IPS-NIHi7 (cell line): Measurements from ENCODE around the gene UNK.
A peak's percentile ranks its signal among the peaks of the same experiment; 100 is the strongest.

Experiments
- DNase-seq: peaks from one replicate; pipeline ENCODE4 v3.0.0; 2012; ENCODE audit warnings: mixed read lengths; ENCODE audit errors: extremely low spot score

The UNK gene

DNA sequence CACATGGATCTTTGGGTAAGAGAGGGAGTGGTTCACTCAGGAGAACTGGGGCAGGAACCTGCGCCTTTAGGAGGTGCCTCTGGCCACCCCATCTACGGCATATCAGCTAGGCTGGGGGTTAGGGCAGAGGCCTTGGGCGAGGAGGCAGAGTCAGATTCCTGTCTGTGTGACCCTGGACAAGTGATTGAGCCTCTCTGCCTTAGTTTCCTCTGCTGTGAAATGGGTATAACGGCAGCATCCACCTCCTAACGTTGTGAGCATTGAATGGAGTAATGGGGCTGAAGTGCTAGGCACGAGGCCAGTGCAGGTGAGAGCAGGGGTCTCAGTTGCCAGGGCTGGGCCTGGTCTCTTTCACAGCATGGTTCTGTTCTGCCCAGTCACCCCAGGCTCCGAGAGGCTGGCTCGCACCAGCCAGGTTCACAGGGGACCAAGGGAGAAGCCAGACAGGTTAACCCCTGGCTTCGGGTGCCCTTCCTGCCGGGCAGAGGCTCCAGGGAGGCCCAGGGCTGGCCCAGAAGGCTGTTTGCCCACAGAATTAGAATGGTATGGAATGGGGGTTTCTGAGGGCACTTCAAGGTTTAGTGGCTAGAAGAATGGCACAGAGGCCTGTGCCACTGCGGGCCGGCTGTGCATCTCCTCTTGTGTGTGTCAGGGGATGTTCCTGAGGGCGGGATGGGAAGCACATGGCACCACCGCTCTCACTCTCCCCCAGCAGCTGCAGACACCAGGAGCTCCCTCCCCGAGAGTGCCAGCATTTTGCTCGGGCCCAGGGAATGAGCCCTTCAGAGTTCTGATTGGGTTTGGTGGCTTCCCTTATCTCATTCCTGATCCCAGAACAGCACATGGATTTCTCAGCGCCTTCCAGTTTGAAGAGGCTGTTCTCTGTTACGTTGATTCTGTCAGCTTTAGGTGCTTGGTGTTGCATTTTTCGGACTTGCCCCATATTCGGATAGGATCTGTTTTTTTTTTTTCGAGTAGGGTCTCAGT lies 35.8 kb downstream of the UNK start:
- no peak for DNase-seq

DNA sequence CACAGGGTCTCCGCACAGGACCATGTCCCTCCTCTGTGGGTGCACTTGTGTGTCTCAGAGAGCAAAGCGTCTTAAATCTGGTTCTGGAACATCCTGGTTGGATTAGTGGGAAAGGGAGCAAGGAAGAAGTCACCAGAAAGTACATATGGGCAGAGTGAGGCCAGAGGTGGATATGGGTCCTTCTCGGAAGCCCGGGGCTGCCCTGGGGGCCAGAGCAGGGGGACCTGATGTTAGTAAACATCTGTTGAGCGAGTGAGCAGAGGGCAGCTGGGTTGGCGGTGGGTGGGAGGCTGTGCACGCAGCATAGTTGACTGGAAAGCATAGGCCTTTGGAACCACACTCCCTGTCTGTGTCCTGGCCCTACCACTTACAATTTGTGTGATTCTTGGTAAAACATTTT lies 36.9 kb downstream of the UNK start:
- DNase-seq, result no peak

DNA sequence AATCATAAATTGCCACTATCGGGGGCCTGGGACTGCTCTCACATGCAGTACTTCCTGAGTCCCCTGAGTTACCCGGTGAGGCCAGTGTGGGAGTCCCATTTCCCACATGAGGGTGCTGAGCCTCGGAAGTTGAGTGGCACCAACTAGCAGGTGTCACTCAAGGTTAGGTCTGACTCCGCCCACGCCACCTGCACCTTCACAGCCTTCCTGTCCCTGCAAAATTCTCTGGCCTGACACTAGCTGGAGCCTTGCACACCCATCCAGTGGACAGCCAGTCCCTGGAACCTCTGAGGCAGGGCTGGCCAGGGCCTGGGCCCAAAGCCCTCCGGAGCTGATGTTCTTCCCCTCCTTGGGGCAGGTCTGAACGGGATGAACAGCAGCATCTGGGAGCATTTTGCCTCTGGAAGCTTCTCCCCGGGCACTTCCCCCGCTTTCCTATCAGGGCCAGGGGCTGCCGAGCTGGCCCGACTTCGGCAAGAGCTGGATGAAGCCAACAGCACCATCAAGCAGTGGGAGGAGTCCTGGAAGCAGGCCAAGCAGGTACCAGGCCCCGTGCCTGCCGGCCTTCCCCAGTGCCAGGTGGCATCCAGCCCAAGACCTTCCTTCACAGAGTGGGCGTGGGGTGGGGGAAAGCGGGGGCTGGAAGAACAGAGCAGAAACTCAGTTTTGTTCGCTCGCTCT lies 37.7 kb downstream of the UNK start:
- DNase-seq, result no peak

DNA sequence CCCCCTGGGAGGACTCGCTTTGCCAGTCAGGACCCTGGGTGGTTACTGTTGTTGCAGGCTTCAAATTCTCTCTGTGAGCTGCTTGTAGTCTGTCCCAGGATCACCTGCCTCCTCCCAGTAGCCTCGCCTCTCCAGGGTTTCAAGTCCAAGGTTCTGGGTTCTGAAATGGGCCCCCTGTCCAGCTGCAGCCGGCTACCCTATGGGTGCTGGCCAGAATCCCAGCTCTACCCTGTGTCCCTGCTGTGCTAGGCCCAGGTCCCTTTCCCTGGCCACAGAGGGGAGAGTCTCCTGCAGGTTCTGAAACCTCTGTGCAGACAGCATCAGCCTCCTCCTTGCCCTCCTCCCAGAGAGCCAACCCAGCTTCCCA lies 38.2 kb downstream of the UNK start:
- no peak for DNase-seq

DNA sequence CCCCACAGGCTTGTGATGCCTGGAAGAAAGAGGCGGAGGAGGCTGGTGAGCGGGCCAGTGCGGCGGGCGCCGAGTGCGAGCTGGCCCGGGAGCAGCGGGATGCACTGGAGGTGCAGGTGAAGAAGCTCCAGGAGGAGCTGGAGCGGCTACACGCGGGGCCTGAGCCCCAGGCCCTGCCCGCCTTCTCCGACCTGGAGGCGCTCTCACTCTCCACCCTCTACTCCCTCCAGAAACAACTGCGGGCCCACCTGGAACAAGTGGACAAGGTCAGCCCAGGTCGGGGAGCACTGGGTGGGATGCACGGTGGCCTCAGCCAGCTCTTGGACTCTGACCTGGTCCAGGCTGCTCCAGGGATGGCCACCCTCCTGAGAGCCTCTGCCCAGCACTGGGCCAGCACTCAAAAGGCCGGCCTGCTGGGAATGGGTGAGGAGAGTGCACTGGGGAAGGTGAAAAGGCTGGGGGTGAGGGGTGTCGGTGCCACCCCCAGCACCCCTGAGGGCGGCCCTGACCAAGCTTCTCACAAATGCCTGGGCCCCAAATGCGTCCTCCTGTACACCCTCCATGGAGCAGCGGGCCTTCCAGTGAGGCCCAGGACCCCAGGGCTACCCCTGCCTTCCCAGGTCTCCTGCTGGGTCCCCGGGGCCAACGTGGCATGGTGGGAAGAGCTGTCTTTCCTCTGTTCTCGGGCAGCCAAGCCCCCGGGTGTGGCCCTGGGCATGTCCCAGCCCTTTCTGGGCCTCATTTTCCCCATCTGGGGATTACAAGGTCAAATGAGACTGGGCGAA lies 38.8 kb downstream of the UNK start:
- DNase-seq, result no peak

DNA sequence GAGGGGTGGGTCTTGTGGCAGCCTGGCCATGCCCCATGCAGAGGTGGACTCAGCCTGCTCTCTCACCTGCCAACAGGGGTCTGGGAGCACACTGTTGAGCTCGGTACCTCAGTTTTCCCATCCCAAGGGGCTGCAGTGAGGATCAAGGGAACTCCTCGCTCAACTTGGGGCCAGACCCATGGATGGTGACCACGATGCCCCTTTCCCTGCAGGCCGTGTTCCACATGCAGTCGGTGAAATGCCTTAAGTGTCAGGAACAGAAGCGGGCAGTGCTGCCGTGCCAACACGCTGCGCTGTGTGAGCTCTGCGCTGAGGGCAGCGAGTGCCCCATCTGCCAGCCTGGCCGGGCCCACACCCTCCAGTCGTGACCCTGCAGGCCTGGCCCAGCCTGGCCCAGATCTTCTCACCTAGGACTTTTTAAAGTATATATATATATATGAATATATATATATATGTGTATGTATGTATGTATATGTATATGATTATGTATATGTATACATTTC lies 39.5 kb downstream of the UNK start:
- no peak for DNase-seq

DNA sequence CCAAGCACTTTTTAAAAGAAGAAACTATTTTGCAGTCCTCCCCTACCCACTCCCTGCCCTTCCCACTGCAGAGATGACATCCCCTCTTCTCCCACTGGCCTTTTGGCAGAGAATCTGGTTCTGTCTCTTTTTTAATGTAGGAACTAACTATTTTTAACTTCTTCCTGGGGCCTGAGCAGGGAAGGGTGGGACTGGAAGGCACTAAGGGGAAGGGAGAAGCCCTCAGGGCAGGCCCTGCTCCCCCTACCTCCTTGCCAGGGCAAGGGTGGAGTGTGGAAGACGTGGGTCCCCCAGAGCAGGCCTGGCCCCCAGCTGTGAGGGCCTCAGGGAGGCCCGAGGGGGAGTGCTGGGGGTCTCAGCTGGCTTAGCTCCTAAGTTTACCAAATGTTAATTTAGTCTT lies 40.1 kb downstream of the UNK start:
- no peak for DNase-seq

DNA sequence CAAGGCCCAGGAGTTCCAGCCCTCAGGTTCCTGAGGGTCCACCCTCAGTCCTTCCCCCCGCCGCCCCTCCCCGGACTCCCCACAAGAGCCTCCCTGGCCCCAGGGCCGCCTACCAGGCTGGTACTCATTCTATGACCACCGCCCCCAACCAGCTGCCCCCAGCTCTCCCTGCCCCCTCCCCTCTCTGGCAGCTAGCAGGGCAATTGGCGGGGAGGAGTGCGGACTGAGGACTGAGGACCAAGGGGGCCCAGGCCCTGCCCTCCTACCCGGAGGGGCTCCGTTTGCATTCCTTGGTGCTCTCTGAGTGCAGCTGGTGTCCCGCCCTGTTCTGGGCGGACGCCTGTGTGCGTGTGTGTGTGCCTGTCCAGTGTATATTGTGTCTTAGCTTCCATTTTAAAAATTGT lies 40.5 kb downstream of the UNK start:
- DNase-seq, result no peak

DNA sequence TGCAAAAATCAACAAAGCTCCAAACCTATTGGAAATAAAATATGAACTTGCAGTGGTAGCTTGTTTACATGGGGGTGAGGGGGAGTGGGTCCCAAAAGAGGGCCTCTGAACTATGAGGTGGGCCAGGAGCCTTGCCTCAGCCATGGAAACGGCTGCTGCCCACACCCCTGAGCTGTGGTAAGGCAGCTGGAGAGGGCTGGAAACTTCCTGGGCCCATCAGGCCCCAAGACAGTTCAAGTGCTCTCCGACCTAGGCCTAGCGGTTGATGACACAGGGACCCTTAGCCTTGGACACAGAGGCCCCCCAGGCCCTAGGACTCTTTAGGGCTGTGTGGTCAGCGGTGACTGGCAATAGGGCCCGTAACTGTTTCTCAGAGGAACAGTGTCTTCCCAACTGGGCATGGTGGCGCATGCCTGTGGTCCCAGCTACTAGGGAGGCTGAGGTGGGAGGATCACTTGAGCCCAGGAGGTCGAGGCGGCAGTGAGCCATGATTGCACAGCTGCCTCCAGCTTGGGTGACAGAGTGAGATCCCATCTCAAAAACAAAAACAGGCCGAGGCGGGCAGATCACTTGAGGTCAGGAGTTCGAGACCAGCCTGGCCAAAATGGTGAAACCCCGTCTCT lies 41.3 kb downstream of the UNK start:
- DNase-seq, result no peak

DNA sequence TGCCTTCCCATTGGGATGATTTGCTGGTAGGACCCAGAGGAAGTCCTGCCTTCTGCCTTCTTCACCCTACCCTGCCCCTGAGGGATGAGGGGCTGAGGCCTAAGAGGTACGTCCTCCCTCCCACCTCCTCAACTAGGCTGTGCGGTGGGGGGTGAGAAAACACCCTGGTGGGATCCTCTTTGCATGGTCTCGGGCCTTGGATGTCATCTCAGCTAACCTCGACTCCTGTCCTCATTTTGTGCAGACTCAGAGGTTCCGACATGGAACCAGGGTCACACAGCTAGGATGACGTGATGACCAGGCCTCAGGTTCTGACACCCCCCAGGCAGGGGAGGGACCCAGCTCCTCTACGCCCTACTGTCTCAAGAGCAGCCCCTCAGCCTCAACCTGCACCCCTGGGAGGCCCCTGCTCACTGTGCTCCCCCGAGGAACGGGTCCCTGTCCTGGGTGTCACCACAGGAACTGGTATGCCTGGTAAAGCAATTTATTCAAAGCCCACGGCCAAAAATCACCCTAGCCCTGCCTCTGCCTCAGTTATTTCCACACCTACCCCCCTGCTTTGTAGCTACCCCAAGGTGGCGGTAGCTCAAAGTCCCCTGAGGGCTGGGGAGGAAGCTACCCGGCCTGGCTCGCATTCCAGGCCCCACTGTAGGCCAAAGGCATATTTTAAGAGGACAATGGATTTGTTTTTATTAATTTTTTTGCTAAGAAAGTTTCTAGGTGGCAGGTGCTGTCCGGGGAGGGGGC lies 42.1 kb downstream of the UNK start:
- DNase-seq, result no peak

DNA sequence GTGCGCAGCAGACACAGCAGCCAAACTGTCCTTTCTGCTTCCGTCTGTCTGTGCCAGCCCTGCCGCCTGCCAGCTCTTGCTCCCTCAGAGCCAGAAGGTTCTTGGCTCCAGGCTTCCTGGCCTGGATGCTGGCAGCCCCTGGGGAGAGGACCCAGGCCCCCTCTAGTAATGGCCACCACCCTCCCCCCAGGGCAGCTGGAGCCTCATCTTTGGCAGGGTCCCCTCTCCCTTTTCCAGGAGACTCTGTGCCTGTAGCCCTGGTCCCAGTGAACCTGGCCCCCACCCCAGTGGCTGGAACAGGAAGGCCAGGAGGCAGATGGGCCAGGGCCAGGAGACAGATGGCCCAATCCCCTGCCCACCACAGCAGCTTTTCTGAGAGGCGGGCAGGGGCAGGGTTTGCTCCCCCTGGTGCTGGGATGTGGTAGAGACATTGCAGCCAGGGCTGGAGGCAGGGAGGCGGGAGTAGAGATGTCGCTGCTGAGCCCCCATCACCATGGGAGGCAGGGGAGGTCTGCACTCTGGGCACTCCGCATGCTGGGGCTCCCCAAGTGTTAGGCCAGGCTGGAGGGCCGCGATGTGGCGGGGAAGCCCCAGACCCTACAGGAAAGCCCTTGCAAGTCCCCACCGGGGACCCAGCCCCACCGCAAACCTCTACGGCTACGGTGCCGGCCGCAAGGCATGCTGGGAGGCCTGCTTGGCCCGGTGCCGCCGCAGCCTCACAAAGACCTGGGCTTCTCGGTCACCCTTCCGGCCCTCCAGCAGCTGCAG lies 42.9 kb downstream of the UNK start:
- DNase-seq, result peak; percentile 96

DNA sequence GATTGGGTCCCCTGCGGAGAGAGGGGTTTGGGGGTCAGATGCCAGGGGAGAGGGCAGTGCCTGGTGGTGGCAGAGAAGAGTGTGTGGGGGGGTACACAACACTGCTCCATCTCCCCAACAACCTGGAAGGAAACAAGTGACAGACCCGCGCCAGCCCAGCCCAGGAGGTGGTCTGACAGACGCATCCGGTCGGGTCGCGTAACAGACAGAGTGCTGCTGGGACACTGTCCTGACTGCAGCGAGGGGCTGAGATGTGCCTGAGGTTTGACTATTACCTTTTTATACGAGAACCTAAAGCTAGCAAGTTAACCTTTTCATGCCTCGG lies 43.4 kb downstream of the UNK start:
- DNase-seq, result no peak

DNA sequence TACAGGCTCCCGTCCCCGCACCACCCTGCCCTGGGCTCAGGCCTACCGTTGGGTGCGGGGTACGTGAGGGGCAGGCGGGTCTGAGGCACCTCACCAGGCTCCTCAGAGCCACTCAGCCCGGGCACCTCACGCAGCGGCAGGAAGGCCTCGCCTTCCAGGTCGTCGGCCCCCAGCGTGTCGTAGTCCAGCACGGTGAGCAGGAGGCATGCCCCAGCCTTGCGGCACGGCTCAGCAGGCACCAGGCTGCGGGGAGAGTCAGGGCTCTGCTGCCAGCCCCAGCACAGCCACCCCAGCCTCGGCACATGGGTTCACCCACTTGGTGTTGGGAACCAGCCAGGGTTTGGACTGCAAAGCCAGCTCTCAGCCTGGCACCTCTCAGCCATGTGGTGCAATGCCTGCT lies 44.1 kb downstream of the UNK start:
- DNase-seq, result no peak

DNA sequence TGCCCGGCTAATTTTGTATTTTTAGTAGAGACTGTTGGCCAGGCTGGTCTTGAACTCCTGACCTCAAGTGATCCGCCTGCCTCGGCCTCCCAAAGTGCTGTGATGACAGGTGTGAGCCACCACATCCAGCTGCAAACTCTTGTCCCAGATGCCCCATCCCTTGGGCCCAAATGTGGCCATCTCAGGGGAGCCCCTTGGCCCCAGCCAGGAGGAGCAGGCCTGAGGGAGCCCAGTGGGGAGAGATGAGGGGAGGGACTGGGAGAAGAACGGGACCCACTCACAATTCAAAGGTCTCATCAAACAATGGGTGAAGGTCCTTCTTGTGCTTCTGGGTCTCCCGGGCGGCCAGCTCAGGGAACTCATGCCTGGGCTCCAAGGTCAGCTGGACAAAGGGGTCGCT lies 45.1 kb downstream of the UNK start:
- DNase-seq, result no peak

DNA sequence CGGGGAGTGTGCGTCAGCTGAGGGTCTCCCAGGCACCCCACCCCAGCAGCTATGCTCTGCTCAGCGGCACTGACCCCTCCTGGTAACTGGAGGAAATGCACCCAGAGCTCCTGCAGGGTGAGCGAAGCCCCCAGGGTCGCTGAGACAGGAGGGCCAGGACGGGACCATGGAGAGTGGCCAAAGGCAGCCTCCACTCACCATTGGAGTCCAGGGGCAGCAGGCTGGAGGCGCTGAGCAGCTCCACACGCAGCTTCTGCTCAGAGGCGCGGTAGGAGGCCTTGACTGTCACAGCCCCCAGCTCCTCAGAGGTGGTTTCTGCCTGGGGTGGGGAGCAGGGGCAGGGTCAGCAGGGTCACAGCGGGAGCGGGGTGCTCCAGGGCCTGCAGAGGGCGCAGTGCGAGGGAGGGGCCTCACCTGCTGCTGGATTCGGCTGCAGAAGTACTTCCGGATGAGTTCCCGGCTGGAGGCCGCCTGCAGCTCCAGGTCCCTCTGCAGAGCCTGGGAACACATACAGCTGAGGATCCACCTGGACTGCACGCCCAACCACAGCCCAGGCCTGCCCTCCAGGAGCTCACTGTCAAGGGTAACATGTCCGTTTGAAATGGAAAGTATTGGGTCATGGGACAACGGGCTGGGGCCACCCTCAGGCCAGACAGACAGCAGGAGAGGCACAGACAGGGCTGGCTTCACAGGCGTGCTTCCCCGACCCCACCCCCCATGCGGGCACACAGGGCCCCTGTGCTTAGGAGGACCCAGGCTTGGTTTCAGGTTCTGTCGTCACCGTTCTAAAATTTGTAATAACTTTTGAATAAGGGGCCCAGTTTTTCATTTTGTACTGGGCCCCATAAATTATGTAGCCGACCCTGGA lies 45.8 kb downstream of the UNK start:
- peak; percentile 84 for DNase-seq

DNA sequence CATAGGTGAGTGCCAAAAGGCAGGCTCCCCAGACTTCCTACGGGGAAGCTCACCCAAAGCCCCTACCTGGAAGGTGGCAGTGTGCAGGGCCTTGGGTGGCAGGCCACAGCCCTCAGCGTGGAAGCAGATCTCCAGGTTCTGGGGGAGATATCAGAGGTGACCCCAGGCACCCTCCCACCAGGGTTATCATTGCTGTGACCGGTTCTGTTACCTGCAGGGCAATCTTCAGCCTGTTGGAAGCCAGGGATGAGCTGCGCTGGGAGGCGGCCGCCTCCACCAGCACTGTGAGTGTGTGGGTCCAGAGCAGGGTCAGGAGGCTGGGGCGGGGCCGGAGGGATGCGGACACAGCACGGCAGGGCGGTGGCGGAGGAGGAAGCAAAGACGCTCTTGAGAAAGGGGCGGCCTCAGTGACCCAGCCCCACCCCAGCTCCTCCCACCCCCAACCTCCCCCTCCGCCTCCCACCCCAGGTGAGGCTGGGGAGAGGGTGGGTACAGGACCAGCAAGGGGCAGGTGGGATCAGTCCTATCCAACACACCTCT lies 46.5 kb downstream of the UNK start:
- no peak for DNase-seq

DNA sequence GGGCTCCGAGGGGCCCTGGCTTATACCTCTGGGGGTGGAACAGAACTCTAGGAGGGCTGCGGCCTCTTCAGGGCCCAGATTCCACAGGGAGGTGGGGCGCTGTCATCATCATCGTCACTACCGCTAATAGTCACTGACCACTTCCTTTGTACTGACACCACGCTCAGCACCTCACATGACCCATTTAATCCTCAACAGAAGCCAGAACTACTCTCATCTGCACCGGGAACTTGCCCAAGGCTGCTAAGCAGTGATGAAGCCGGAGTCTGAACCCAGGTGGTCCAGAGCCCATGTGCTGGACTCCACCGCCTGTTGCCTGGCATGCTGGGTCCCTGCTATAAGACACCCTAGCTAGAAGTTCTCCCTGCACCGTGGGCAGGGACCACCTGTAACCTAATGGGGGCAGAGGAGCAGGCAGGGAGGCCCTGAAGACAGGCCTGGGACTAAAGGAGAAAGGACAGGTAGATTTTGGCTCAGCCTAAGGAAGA lies 47.6 kb downstream of the UNK start:
- no peak for DNase-seq

DNA sequence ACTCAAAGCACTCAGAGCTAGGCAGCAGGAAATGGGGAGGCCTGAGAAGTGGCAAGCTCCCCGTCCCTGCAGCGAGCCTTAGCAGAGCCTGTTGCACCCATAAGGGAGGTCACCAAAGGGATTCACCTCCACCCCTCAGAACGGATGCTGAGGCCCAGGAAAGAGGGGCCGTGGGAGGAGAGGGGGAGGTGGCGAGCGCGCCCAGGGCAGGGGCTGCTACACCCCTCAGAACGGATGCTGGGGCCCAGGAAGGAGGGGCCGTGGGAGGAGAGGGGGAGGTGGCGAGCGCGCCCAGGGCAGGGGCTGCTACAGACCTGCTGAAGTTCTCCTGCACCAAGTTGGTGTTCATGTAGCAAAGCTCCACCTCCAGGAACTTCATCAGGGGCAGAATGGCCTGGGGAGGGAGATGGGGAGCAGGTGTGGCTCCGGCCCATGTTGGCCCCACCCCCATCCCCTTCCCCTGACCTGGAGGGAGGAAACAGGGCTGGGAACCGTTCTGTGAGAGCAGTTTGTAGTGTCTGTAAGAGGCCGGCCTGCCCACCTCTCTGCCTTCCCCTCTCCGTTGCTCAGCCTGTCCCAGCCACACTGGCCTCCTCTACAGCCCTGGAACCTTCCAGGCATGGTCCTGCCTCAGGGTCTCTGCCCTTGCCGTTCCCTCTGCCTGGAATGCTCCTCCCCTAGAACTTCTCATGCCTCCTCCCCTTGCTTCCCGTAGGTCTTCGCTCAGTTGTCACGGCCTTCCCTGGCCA lies 48.2 kb downstream of the UNK start:
- DNase-seq, result peak; percentile 88
